Activated naive CD4-positive, alpha-beta T cell treated with anti-CD3 and anti-CD28 coated beads, Interleukin-2, amount 10 ng/mL, durations not matched to agents 7 days and 5 days (primary cell): ENCODE data around the gene TMEM235.
A peak's percentile ranks its signal among the peaks of the same experiment; 100 is the strongest.
"Not testable (repeated sequence)": the region's sequence is repeated elsewhere in the genome, so short reads cannot be mapped to it uniquely, and the experiment has no call there.

Experiments used
- CTCF ChIA-PET: fragments of 350-600 bp; sonication (Branson Sonifier 250); formaldehyde crosslinking; loops from one replicate; lab custom pipeline; 2021; ENCODE audit warnings: antibody characterized with exemption; lab: Charles Lee
- DNase-seq: peaks from one replicate; pipeline ENCODE4 v3.0.0-alpha.2; 2020
- H3K27ac Mint-ChIP-seq: one replicate; pipeline ENCODE4 v1.8.0; 2021; ENCODE audit warnings: mild to moderate bottlenecking, moderate library complexity, mixed read lengths
- H3K27me3 Mint-ChIP-seq: one replicate; pipeline ENCODE4 v1.8.0; 2021; ENCODE audit warnings: mild to moderate bottlenecking, mixed read lengths
- H3K36me3 Mint-ChIP-seq: one replicate; pipeline ENCODE4 v1.8.0; 2021; ENCODE audit warnings: mixed read lengths
- H3K4me1 Mint-ChIP-seq: one replicate; pipeline ENCODE4 v1.8.0; 2021; ENCODE audit warnings: mixed read lengths
- H3K4me3 Mint-ChIP-seq: one replicate; pipeline ENCODE4 v1.8.0; 2021; ENCODE audit warnings: mild to moderate bottlenecking, moderate library complexity, mixed read lengths
- H3K9me3 Mint-ChIP-seq: one replicate; pipeline ENCODE4 v1.8.0; 2021; ENCODE audit warnings: mixed read lengths

TMEM235 gene

DNA sequence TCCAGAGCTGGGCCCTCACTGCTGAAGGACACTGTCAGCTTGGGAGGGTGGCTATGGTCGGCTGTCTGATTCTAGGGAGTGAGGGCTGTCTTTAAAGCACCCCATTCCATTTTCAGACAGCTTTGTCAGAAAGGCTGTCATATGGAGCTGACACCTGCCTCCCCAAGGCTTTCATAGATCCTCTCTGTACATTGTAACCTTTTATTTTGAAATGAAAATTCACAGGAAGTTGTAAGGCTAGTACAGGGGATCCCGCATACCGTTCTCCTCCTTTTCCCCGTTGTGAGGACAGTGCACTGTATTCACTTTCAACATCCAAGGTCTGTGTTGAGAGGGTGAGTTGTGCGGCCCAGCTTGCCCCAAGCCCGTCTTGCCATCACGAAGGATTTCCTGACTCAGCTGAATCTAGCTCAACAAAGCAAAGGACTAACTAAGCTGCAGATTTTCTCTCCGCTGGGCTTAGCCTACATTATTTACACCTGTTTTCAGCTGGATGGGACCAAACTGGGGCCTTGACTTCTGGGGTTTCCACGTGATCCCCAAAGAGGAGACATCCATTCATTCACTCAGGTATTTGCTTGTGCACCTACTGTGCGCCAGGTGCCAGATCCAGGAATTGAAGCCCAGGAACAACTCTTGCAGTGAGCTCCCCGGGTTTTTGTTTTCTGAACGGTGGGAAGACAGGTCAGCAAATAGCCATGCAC, 5.2 kb upstream of the TMEM235 start:
- Mint-ChIP-seq H3K36me3 (peaks cover 34% of the 10 kb centered on the region), H3K4me1 (peaks cover 6% of the 10 kb centered on the region), H3K9me3 (no peaks in the 10 kb centered on the region), H3K4me3 (no peak overlapping the region), H3K27me3 (peaks cover 51% of the 10 kb centered on the region), H3K27ac (no peak overlapping the region)
- CTCF ChIA-PET: interaction anchor here (1.4 to 1.8 kb wide), 3 partner anchors 25 to 141 kb away, joined by 3 to 8 read pairs (median 5); no protein-coding TSS in a partner anchor
- no peak for DNase-seq

DNA sequence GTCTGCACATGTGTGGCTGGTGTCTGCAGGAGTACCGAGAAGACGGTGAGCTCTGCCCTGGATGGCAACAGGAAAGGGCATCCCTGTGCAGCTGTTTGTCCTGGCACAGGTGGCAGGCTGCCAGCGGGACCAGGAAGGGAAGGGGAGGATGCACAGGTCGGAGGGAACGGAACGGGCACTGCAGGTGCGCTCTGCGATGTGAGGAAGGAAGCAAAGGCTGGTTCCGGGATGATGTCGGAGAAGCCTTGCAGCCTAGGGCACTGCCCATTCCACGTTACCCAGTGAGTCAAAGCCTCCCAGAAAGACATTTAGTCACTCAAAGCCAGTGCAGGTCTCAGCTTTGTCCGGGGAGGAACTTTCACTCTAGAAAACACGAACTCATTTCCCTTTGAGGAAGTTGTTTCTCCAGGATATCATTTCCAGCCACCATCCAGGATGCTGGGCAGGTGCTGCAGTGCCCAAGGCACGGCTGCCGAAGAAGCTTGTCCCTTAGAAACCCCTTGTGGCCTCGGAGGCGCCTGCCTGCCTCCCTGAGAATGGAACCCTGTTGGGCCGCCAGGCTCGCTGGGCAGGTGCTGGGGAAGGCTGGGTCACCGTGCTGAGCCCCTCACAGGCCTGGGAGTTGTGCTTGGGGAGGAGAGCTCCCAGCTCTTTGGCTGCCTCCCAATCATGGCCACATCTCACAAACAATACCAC, 4.5 kb upstream of the TMEM235 start:
- Mint-ChIP-seq H3K4me3 (no peak overlapping the region), H3K27me3 (peaks cover 58% of the 10 kb centered on the region), H3K27ac (no peak overlapping the region), H3K36me3 (peaks cover 32% of the 10 kb centered on the region), H3K4me1 (peaks cover 6% of the 10 kb centered on the region), H3K9me3 (no peaks in the 10 kb centered on the region)
- DNase-seq: no peak
- CTCF ChIA-PET: no interaction called here

GRCh38 chr17:78227455-78227916, 3.9 kb upstream of the TMEM235 start:
- H3K4me3 Mint-ChIP-seq: no peak overlapping the region

GRCh38 chr17:78228176-78228575, 3.3 kb upstream of the TMEM235 start:
- Mint-ChIP-seq H3K36me3 (peaks cover 26% of the 10 kb centered on the region), H3K27ac (no peak overlapping the region), H3K27me3 (peaks cover 71% of the 10 kb centered on the region), H3K9me3 (no peaks in the 10 kb centered on the region), H3K4me1 (peaks cover 12% of the 10 kb centered on the region), H3K4me3 (no peak overlapping the region)
- CTCF ChIA-PET: interaction anchor here (0.6 to 0.7 kb wide), 2 partner anchors 59 to 144 kb away, joined by 3 read pairs; no protein-coding TSS in a partner anchor
- DNase-seq: no peak

More at GRCh38 chr17:78227455-78227916, 3.9 kb upstream of the TMEM235 start:
- CTCF ChIA-PET: no interaction called here
- no peak for DNase-seq
- Mint-ChIP-seq H3K9me3 (no peaks in the 10 kb centered on the region), H3K27me3 (peaks cover 64% of the 10 kb centered on the region), H3K27ac (no peak overlapping the region), H3K4me1 (peaks cover 10% of the 10 kb centered on the region), H3K36me3 (peaks cover 32% of the 10 kb centered on the region)

DNA sequence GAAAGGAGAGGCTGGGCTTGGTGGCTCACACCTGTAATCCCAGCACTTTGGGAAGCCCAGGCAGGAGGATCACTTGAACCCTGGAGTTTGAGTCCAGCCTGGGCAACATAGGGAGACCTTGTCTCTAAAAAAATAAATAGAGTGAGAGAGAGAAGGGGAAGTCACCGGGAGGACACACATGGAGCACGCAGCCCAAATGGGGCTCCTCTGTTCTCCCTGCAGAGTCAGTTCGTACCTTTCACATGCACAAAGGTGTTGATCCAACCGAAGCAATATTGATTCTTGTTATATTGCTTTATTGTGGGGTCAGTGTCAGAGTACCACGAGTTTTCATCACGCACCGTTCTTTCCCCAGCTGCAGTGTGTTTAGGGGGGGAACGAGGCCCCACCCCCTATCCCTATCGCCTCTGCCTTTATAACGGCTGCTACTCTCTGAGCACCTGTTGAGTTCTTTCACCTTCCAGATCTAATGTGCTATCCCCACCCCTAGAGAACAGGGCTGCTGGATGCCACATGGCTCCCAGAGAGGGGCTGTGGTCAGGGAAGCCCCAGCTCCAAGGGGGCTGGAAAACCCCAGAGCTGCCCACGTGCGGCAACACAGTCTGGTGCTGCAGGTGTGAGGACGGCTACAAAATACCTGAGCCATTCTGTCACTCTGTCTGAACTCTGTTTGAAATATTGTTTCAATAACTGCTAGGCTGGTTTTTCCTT, 1.0 kb upstream of the TMEM235 start:
- Mint-ChIP-seq H3K27ac (no peak overlapping the region), H3K4me1 (peaks cover 12% of the 10 kb centered on the region), H3K27me3 (peaks cover 88% of the 10 kb centered on the region), H3K9me3 (no peaks in the 10 kb centered on the region), H3K4me3 (no peak overlapping the region), H3K36me3 (peaks cover 6% of the 10 kb centered on the region)
- CTCF ChIA-PET: no interaction called here
- no peak for DNase-seq

- Mint-ChIP-seq H3K4me3 (no peak overlapping the region), H3K36me3 (no peaks in the 10 kb centered on the region), H3K27me3 (peaks cover 84% of the 10 kb centered on the region), H3K27ac (no peak overlapping the region), H3K9me3 (no peaks in the 10 kb centered on the region), H3K4me1 (peaks cover 6% of the 10 kb centered on the region)
- CTCF ChIA-PET: interaction anchor here (1.0 kb wide), 1 partner anchor 15 kb away, joined by 4 read pairs; no protein-coding TSS in a partner anchor
- DNase-seq: peak; percentile 63
Measured at GRCh38 chr17:78231991-78232858, 794 bp downstream of the TMEM235 start.

DNA sequence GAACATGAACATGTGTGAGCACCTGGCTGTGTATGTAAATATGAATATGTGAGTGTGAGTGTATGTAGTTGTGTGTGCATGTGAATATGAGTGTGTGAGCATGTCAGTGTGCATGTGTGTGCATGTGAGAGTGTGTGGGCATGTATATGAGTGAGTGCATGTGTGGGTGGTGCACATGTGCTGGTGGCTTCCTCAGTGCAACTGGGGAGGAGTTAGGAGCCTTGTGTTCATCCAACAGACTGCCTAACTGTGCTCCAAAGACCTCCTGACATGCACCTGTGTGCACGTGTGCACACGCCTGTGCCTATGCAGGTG, 1.4 kb downstream of the TMEM235 start:
- no peak for DNase-seq
- Mint-ChIP-seq H3K4me3 (no peak overlapping the region), H3K9me3 (no peaks in the 10 kb centered on the region), H3K27me3 (peaks cover 84% of the 10 kb centered on the region), H3K36me3 (no peaks in the 10 kb centered on the region), H3K27ac (no peak overlapping the region), H3K4me1 (peaks cover 6% of the 10 kb centered on the region)
- CTCF ChIA-PET: no interaction called here

DNA sequence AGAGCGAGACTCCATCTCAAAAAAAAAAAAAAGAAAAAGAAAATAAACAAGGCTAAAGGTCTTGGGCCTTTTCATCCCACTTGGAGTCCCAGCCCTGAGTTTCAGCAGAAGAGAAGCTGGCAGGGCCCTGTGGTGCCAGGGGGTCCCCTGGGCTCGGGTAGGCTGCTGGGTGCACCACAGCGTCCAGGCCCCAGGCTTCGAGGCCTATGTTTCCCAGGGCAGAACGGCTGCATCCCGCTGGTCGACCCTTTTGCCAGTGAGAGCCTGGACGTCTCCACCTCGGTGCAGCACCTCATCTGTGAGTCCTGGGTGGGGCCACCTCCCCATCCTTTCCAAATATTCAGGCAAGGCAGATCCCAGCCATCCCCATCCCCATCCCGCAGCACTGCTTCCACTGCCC, 2.2 kb downstream of the TMEM235 start:
- H3K27ac Mint-ChIP-seq: no peak overlapping the region

DNA sequence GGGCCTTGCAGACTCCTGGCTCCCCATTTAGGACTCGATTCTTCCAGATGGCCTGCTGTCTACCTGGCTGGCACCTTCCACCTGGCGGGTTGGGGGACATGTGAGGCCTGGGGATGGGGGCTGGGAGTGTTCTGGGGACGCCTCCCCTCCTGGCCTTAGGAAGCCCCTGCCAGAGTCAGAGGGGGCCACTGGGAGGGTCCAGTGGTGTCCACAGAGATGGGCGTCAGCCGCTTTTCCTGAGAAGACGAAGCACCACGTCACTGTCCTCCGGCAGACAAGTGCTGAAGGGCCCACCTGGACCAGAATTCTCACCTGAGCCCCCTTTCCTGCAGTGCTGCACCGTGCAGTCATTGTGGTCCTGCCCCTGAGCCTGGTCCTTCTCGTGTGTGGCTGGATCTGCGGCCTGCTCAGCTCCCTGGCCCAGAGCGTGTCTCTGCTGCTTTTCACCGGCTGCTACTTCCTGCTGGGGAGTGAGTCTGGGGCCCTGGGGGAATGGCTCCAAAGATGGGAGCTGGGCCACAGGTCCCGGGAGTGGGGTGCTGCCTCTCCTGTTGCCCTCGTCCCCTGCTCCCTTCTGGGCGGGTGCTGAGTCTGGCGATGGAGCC, 2.9 kb downstream of the TMEM235 start:
- Mint-ChIP-seq H3K36me3 (no peaks in the 10 kb centered on the region), H3K27me3 (peaks cover 78% of the 10 kb centered on the region), H3K4me1 (peaks cover 6% of the 10 kb centered on the region), H3K27ac (no peak overlapping the region), H3K9me3 (no peaks in the 10 kb centered on the region), H3K4me3 (no peak overlapping the region)
- no peak for DNase-seq
- CTCF ChIA-PET: no interaction called here

More for the DNA sequence above, 2.2 kb downstream of the TMEM235 start:
- Mint-ChIP-seq H3K4me1 (peaks cover 6% of the 10 kb centered on the region), H3K9me3 (no peaks in the 10 kb centered on the region), H3K4me3 (no peak overlapping the region), H3K36me3 (no peaks in the 10 kb centered on the region), H3K27me3 (peaks cover 84% of the 10 kb centered on the region)
- CTCF ChIA-PET: no interaction called here
- no peak for DNase-seq

DNA sequence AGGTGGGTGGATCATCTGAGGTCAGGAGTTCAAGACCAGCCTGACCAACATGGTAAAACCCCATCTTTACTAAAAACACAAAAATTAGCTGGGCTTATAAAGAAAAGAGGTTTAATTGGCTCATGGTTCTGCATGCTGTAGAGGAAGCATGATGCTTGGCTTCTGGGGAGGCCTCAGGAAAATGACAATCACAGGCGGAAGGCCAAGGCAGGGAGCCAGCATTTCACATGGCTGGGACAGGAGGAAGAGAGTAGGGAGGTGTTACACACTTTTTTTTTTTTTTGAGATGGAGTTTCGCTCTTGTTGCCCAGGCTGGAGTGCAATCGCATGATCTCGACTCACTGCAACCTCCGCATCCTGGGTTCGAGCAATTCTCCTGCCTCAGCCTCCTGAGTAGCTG, 3.6 kb downstream of the TMEM235 start:
- H3K36me3 Mint-ChIP-seq, DNase-seq, CTCF ChIA-PET, H3K4me1 Mint-ChIP-seq, H3K27ac Mint-ChIP-seq, H3K4me3 Mint-ChIP-seq, H3K9me3 Mint-ChIP-seq: not testable (repeated sequence)
- H3K27me3 Mint-ChIP-seq: peaks cover 75% of the 10 kb centered on the region

DNA sequence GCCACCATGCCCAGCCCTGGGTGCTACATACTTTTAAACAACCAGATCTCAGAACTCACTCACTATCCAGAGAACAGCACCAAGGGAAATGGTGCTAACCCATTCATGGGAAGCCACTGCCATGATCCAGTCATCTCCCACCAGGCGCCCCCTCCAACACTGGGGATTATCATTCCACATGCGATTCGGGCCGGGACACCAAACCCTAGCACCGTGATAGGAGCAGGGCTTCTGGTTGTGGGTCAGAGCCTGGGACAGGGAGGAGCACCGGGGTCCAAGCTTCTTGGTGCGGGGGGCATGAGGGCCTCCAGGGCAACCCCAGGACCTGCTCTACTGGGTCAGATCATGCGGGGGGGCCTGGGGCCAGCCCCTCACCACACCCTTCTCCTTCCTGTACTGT, 4.5 kb downstream of the TMEM235 start:
- H3K4me3 Mint-ChIP-seq: no peak overlapping the region
- H3K4me1 Mint-ChIP-seq: peaks cover 6% of the 10 kb centered on the region
- CTCF ChIA-PET: interaction anchor here (3.2 kb wide), 1 partner anchor 15 kb away, joined by 14 read pairs; no protein-coding TSS in a partner anchor
- H3K36me3 Mint-ChIP-seq: no peaks in the 10 kb centered on the region
- DNase-seq: no peak
- peaks cover 68% of the 10 kb centered on the region for H3K27me3 Mint-ChIP-seq
- H3K9me3 Mint-ChIP-seq: no peaks in the 10 kb centered on the region
- H3K27ac Mint-ChIP-seq: no peak overlapping the region

DNA sequence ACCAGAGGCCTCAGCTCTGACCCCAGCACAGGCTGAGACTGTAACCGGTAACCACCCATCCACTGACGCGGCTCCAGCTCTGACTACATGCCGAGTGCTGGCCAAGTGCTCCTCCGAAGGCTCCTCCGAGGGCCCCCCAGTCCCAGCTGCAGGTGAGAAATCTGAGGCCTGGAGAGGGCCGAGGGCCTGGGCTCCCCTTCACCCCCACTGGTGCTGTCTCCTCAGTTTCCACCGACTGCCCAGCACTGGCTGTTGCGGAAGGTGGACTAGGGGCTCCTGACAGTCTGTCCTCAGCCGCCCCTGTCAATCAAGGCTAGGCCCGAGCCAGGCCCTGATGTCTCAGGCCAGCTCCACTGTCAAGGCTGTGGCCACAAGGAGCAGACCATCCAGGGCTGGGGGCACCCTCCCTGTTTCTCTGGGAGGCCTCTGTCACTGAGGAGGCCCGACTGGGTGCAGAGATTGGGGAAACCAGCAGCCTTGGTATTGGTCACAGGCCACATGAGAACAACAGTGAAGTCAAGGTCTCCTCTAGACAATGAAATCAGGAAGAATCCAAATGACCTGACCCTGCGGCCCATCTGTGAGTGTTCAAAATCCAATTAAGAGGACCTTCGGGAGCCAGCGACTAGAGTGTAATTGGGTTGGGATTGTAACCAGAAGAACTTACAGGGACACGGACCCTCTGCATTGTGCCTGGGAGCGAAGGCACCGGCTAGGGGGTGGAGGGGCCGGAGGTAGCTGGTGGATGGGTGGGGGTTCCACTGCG, 5.1 kb downstream of the TMEM235 start:
- CTCF ChIA-PET: interaction anchor here (3.2 kb wide), 1 partner anchor 14 kb away, joined by 14 read pairs; no protein-coding TSS in a partner anchor

More for the DNA sequence above, 5.1 kb downstream of the TMEM235 start:
- H3K4me1 Mint-ChIP-seq: peaks cover 6% of the 10 kb centered on the region
- no peaks in the 10 kb centered on the region for H3K9me3 Mint-ChIP-seq
- no peak overlapping the region for H3K27ac Mint-ChIP-seq
- peaks cover 62% of the 10 kb centered on the region for H3K27me3 Mint-ChIP-seq
- H3K36me3 Mint-ChIP-seq: no peaks in the 10 kb centered on the region
- no peak overlapping the region for H3K4me3 Mint-ChIP-seq
- no peak for DNase-seq
